Breast epithelium (tissue), 4 donors: Measurements from ENCODE around the gene IQCE. TPM values are rescaled to one million over a fixed set of nuclear protein-coding genes. Genes with fewer than 3 reads are reported as not detected.
"Not testable (repeated sequence)": the region's sequence is repeated elsewhere in the genome, so short reads cannot be mapped to it uniquely, and the experiment has no call there.

Experiments used
- DNase-seq, 2 donors: peaks; one replicate each; pipeline ENCODE4 v3.0.0-alpha.2; 2019; ENCODE audit warnings: low spot score in 2 of 2
- H3K27ac ChIP-seq, 2 donors: fragments of 200-600 bp; sonication (generic) in 1 of 2; one replicate each; pipeline ENCODE4 v1.5.1; 2016 to 2019; ENCODE audit warnings: mild to moderate bottlenecking in 1 of 2
- H3K27me3 ChIP-seq, 2 donors: fragments of 200-600 bp; sonication (generic) in 1 of 2; one replicate each; pipeline versions ENCODE4 v1.5.1 to v1.6.0; 2017 to 2019; ENCODE audit warnings: control low read depth in 1 of 2, mild to moderate bottlenecking in 1 of 2
- H3K36me3 ChIP-seq: fragments of 200-600 bp; one replicate; pipeline ENCODE4 v1.5.1; 2019
- H3K4me1 ChIP-seq, 2 donors: fragments of 200-600 bp; sonication (generic); one replicate each; pipeline ENCODE4 v1.5.1; 2016 to 2019; ENCODE audit warnings: control low read depth in 1 of 2
- H3K4me3 ChIP-seq, 3 donors: fragments of 200-600 bp; sonication (generic); 1 replicate in 2 of 3; 2 replicates in 1 of 3; pipeline ENCODE4 v1.5.1; 2016 to 2019; ENCODE audit warnings: mild to moderate bottlenecking in 3 of 3, moderate library complexity in 2 of 3
- H3K9me3 ChIP-seq, 2 donors: fragments of 200-600 bp; sonication (generic) in 1 of 2; one replicate each; pipeline ENCODE4 v1.5.1; 2016 to 2019; ENCODE audit warnings: control low read depth in 1 of 2
- POLR2A ChIP-seq: fragments of 450-650 bp; IDR thresholded peaks from one replicate; pipeline ENCODE4 v1.6.1; 2016; ENCODE audit warnings: antibody characterized with exemption, mild to moderate bottlenecking, moderate library complexity
- POLR2AphosphoS5 ChIP-seq, 3 donors: sonication (generic); formaldehyde crosslinking; IDR thresholded peaks; one replicate each; pipeline ENCODE4 v1.6.1; 2017; ENCODE audit warnings: antibody characterized with exemption in 3 of 3
- intact Hi-C: fragments of 100-400 bp; cut with DNase I; formaldehyde crosslinking; loops from one replicate; pipeline ENCODE4 v1.15.1; 2023; ENCODE audit warnings: low total_unique reads
- total RNA-seq, 3 donors: library from RNA; depleted of rRNA; stranded (reverse); fragments of >200 nt; gene quantifications; one replicate each; pipeline ENCODE4 v1.1.0, GENCODE V29; 2016
- TF ChIP-seq, protein P1 (sequence below), 3 donors: fragments of 450-650 bp; IDR thresholded peaks; one replicate each; pipeline ENCODE4 v1.5.1; 2016 to 2017; ENCODE audit warnings: antibody characterized with exemption in 3 of 3, mild to moderate bottlenecking in 3 of 3, moderate library complexity in 3 of 3

The IQCE gene
- total RNA-seq, 3 donors from 2014 or later, result 13.4 to 22.7 (median 13.8) TPM

DNA sequence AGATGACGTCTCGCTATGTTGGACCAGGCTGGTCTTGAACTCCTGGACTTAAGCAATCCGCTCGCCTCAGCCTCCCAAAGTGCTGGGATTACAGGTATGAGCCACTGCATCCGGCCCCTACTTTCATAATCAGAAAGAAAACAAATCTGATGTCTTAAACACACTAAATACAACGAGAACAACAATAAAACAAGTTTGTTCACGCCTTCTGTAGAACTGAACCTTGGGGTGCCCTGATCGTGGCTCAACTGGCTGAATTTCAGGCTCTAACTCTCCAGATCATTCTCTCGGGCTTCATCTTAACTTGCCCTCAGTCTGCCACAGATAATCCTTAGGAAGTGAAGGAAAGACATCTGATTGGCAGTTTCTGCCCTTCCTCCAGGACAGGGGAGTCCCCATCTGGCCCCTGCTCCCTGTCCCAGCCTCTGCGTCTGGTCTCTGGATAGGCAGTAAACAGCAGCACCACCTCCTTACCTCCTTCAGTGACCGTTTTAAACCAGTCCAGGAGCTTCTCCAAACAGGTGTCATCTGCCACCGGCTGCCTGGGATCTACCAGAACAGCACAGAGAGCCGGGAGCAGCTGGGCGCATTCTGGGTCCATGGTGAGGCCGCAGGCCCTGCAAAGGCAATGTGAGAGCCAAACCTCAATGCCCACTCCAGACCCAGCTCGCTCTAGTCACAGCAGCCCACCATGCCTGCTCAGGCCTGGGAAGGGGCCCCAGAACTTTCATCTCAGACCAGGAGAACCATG is 4.8 kb upstream of the IQCE start:
- no peaks in the 10 kb centered on the region for H3K27me3 ChIP-seq
- TF ChIP-seq, protein P1, sequence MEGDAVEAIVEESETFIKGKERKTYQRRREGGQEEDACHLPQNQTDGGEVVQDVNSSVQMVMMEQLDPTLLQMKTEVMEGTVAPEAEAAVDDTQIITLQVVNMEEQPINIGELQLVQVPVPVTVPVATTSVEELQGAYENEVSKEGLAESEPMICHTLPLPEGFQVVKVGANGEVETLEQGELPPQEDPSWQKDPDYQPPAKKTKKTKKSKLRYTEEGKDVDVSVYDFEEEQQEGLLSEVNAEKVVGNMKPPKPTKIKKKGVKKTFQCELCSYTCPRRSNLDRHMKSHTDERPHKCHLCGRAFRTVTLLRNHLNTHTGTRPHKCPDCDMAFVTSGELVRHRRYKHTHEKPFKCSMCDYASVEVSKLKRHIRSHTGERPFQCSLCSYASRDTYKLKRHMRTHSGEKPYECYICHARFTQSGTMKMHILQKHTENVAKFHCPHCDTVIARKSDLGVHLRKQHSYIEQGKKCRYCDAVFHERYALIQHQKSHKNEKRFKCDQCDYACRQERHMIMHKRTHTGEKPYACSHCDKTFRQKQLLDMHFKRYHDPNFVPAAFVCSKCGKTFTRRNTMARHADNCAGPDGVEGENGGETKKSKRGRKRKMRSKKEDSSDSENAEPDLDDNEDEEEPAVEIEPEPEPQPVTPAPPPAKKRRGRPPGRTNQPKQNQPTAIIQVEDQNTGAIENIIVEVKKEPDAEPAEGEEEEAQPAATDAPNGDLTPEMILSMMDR (IDR thresholded peaks at IDR 0.05), result no peak
- TF ChIP-seq POLR2AphosphoS5 (IDR thresholded peaks at IDR 0.05), result no peak
- no peak for TF ChIP-seq POLR2A
- DNase-seq, result no peak
- H3K4me1 ChIP-seq, result peaks cover 0 to 3% of the 10 kb centered on the region in 2 donors
- H3K36me3 ChIP-seq, result no peaks in the 10 kb centered on the region
- H3K9me3 ChIP-seq, result no peaks in the 10 kb centered on the region
- no peak overlapping the region for H3K27ac ChIP-seq
- H3K4me3 ChIP-seq, result peak overlapping the region; percentile 81 to 99 (median 86)
- intact Hi-C loops, result no loop called here

DNA sequence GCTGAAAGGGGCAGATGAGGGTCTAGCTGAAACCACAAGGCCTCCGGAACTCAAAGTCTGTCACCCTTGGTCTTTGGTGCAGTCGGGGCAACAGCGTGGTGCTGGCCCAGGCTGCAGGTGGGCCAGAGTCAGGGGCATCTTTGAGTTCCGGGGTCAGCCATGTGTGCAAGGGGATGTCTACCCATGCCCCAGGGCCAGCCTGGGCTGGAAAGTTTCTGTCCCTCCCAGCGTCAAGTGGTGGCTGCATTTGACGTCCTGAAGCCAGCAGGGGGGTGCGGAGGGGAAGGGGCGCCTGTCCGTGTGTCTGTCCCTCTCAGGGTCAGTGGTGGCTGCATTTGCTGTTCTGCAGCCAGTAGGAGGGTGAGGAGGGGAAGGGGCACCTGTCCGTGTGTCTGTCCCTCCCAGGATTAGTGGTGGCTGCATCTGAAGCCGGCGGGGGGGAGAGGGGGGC is 4.1 kb upstream of the IQCE start:
- intact Hi-C loops, result no loop called here
- Histone ChIP-seq H3K4me1 (peaks cover 0 to 3% of the 10 kb centered on the region in 2 donors), H3K27ac (peak overlapping the region; percentile 96 to 100), H3K4me3 (peak overlapping the region; percentile 81 to 99 (median 86)), H3K27me3 (no peaks in the 10 kb centered on the region), H3K36me3 (no peaks in the 10 kb centered on the region), H3K9me3 (no peaks in the 10 kb centered on the region)
- TF ChIP-seq, protein P1 (IDR thresholded peaks at IDR 0.05), result no peak
- TF ChIP-seq POLR2AphosphoS5 (IDR thresholded peaks at IDR 0.05) (no peak), POLR2A (no peak)
- DNase-seq, result no peak

DNA sequence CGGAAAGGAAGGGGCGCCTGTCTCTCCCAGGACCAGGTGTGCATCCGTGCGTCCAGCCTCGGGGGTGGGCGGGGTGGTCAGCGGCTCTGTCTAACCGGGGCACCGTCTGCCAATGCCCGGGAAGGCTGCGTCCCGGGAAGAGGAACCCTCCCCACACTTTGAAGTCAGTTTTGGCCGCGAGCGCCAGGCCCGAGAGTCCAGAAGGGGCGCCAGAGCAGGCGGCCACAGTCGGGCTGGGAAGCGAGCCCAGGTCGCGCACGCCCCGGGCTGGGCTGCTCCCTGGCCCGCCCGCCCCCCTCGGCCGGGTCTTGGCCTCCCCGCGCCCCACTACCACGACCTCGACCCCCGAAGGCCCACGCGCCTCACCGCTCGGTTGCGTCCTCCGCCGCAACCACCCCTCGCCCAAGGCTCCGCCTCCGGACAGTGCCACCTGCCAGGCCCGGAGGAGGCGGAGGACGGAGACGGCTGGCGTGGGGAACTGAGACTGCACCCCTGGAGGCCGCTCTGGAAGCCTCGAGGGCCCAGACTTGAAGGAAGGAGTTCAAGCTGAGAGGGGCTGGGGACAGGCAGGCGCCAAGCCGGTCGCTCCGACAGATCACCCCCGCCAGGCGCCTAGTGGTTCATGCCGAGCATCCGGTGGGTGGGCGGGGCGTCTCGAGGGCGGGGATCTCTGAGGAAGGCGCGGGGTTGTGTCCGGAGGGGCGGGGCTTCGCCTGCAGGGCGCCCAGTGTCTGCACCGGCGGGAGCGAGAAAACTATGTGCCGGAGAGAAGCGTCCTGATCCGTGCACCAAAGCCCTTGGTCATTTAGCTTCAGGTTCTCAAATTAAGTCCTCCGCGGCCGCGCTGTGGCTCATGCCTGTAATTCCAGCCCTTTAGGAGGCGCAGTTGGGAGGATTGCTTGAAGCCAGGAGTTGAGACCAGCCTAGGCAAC is 3.4 kb upstream of the IQCE start, which contains the start of gene BRAT1:
TSS of gene BRAT1 (minus strand) at position 404 of the 932 bp plus-strand sequence. CDS start 1,093 bp downstream, outside the sequence.
- intact Hi-C loops, result no loop called here
- Histone ChIP-seq H3K27me3 (no peaks in the 10 kb centered on the region), H3K4me1 (peaks cover 0 to 3% of the 10 kb centered on the region in 2 donors), H3K27ac (peak within 1 kb of the TSS; percentile 96 to 100), H3K36me3 (no peaks in the 10 kb centered on the region), H3K4me3 (peak within 1 kb of the TSS; percentile 81 to 99 (median 86)), H3K9me3 (no peaks in the 10 kb centered on the region)
- DNase-seq, result peak; percentile 95 to 99
- TF ChIP-seq, protein P1 (IDR thresholded peaks at IDR 0.05), result peak in 2 of 3 donors; percentile 19 to 38
- TF ChIP-seq POLR2AphosphoS5 (IDR thresholded peaks at IDR 0.05), result peak; percentile 80 to 91 (median 82)
- peak; percentile 70 for TF ChIP-seq POLR2A

DNA sequence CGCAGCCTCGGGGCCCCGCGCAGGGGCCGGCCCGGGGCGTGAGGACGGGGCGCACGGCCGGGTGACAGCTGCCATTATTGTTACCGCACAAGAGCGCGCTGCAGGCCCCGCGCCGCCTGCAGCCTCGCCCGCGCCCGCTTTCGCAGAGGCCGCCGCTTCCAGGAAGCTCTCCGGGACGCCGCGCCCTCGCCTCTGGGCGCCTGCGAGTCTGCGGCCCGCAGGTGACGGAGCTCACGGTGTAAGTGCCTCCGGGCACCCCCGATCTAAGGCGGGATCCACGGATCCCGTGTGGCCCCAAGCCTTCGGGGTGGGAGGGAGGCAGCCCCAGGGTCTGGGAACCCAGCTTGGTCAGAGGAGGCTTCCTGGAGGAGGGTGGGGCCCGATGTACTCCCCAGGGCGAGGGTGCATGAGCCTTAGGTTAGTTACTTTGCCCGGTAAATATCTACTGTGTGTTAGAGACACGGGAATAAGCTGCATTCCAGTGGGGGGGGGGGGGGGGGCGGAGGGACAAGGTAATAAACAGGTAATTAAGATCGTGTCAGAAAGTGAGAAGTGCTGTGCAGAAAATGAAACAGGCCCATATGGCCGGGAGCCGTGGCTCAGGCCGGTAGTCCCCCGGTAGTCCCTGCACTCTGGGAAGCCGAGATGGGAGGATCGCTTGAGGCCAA is 638 bp downstream of the IQCE start:
- Histone ChIP-seq H3K4me3 (peak overlapping the region; percentile 89 to 90 (median 90)), H3K9me3 (no peaks in the 10 kb centered on the region), H3K27me3 (no peaks in the 10 kb centered on the region), H3K4me1 (peaks cover 0 to 3% of the 10 kb centered on the region in 2 donors), H3K36me3 (no peaks in the 10 kb centered on the region), H3K27ac (peak overlapping the region; percentile 71 to 81)
- TF ChIP-seq POLR2AphosphoS5 (IDR thresholded peaks at IDR 0.05) (no peak), POLR2A (no peak)
- intact Hi-C loops, result no loop called here
- no peak for DNase-seq

DNA sequence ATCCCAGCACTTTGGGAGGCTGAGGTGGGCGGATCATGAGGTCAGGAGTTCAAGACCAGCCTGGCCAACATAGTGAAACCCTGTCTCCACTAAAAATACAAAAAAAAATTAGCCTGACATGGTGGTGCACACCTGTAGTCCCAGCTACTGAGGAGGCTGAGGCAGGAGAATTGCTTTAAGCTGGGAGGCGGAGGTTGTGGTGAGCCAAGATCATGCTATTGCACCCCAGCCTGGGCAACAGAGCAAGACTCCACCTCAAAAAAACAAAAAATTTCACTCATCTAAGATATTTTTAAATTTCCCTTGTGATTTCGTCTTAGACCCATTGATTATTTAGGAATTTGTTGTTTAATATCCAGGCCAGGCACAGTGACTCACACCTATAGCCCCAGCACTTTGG is 5.2 kb downstream of the IQCE start:
- H3K36me3 ChIP-seq, H3K9me3 ChIP-seq, H3K27ac ChIP-seq, H3K27me3 ChIP-seq, H3K4me1 ChIP-seq, intact Hi-C loops, DNase-seq, H3K4me3 ChIP-seq: not testable (repeated sequence)
